Tibial nerve (tissue), 4 donors: ENCODE measurements around the gene NXPH2.

ENCODE experiments used
- CTCF ChIP-seq, 5 experiments: fragments of 200-600 bp in 3 of 5; fragments of 450-650 bp in 2 of 5; sonication (generic) in 3 of 5; IDR thresholded peaks; one replicate each; pipeline ENCODE4 v1.5.1; 2016 to 2019; ENCODE audit warnings: antibody characterized with exemption in 5 of 5, mild to moderate bottlenecking in 3 of 5, moderate library complexity in 2 of 5
- EP300 ChIP-seq, 2 donors: sonication (generic); formaldehyde crosslinking; IDR thresholded peaks; one replicate each; pipeline ENCODE4 v1.6.1; 2017; ENCODE audit warnings: antibody characterized with exemption in 2 of 2, mild to moderate bottlenecking in 1 of 2
- POLR2A ChIP-seq, 2 donors: fragments of 450-650 bp; IDR thresholded peaks; one replicate each; pipeline ENCODE4 v1.6.1; 2017; ENCODE audit warnings: antibody characterized with exemption in 2 of 2, mild to moderate bottlenecking in 2 of 2, moderate library complexity in 2 of 2

- TF ChIP-seq POLR2A (IDR thresholded peaks at IDR 0.05) (no peak), CTCF (IDR thresholded peaks at IDR 0.05) (no peak), EP300 (IDR thresholded peaks at IDR 0.05) (no peak)
Observed at GRCh38 chr2:138732651-138733050, 47.5 kb downstream of the NXPH2 start.
